ENCODE data around the gene SLC35B4.

Gene SLC35B4

GRCh38 chr7:134289423-134289822 lies 27.3 kb downstream of the SLC35B4 start:
- no peak for DNase-seq

- no peak for DNase-seq
Observed at GRCh38 chr7:134287916-134288659, 28.6 kb downstream of the SLC35B4 start.

- DNase-seq = no peak
Observed at GRCh38 chr7:134284952-134285351, 31.8 kb downstream of the SLC35B4 start.

- DNase-seq = no peak
Observed at GRCh38 chr7:134284011-134284410, 32.7 kb downstream of the SLC35B4 start.

- DNase-seq = no peak
Observed at GRCh38 chr7:134280508-134280907, 36.2 kb downstream of the SLC35B4 start.

GRCh38 chr7:134279898-134280297 lies 36.8 kb downstream of the SLC35B4 start:
- DNase-seq = no peak

GRCh38 chr7:134279336-134279735 lies 37.4 kb downstream of the SLC35B4 start:
- DNase-seq = no peak

GRCh38 chr7:134278502-134279153 lies 38.1 kb downstream of the SLC35B4 start:
- no peak for DNase-seq

- no peak for DNase-seq
Observed at GRCh38 chr7:134276951-134277350, 39.8 kb downstream of the SLC35B4 start.

- DNase-seq = no peak
Observed at GRCh38 chr7:134262322-134262721, 54.4 kb downstream of the SLC35B4 start.

GRCh38 chr7:134255814-134256213 lies 60.9 kb downstream of the SLC35B4 start:
- no peak for DNase-seq

GRCh38 chr7:134254311-134254710 lies 62.4 kb downstream of the SLC35B4 start:
- DNase-seq = no peak

- DNase-seq = no peak
Observed at GRCh38 chr7:134248196-134248595, 68.5 kb downstream of the SLC35B4 start.

GRCh38 chr7:134246761-134247160 lies 70.0 kb downstream of the SLC35B4 start:
- no peak for DNase-seq

GRCh38 chr7:134246347-134246746 lies 70.4 kb downstream of the SLC35B4 start:
- no peak for DNase-seq

GRCh38 chr7:134245253-134245652 lies 71.5 kb downstream of the SLC35B4 start:
- no peak for DNase-seq
